G401.6 (cell line): Measurements from ENCODE around the gene YY1.

Experiments
- FAIRE-seq: peaks from 2 replicates; lab custom pipeline; 2012; peaks lifted over from hg19 to GRCh38; lab: Jason Lieb, UNC

YY1 gene

GRCh38 chr14:100313464-100314230, 74.7 kb downstream of the YY1 start:
- FAIRE-seq: no peak

GRCh38 chr14:100314724-100315123, 75.8 kb downstream of the YY1 start:
- no peak for FAIRE-seq

GRCh38 chr14:100317389-100317788, 78.4 kb downstream of the YY1 start:
- FAIRE-seq: no peak

GRCh38 chr14:100317912-100318808, 79.2 kb downstream of the YY1 start:
- no peak for FAIRE-seq

GRCh38 chr14:100320157-100320856, 81.4 kb downstream of the YY1 start:
- no peak for FAIRE-seq

- FAIRE-seq: no peak
Observed at GRCh38 chr14:100321473-100322137, 82.7 kb downstream of the YY1 start.

- no peak for FAIRE-seq
Observed at GRCh38 chr14:100322138-100322957, 83.4 kb downstream of the YY1 start.

- FAIRE-seq: no peak
Observed at GRCh38 chr14:100323121-100323941, 84.4 kb downstream of the YY1 start, which contains the start of gene SLC25A47. Gene SLC25A47, plus strand, starts transcription at chr14:100323339. Its CDS starts 76 bp downstream, at chr14:100323415.

- no peak for FAIRE-seq
Observed at GRCh38 chr14:100323942-100324307, 85.0 kb downstream of the YY1 start.

GRCh38 chr14:100325231-100325632, 86.3 kb downstream of the YY1 start:
- no peak for FAIRE-seq

GRCh38 chr14:100325958-100326357, 87.0 kb downstream of the YY1 start:
- FAIRE-seq: no peak

- FAIRE-seq: no peak
Observed at GRCh38 chr14:100327128-100327527, 88.2 kb downstream of the YY1 start.

GRCh38 chr14:100328495-100329163, 89.7 kb downstream of the YY1 start:
- FAIRE-seq: no peak

GRCh38 chr14:100329233-100330006, 90.5 kb downstream of the YY1 start:
- FAIRE-seq: no peak

- no peak for FAIRE-seq
Observed at GRCh38 chr14:100330007-100330344, 91.0 kb downstream of the YY1 start.

GRCh38 chr14:100330388-100330931, 91.5 kb downstream of the YY1 start:
- FAIRE-seq: no peak

- FAIRE-seq: no peak
Observed at GRCh38 chr14:100332071-100332639, 93.2 kb downstream of the YY1 start.
